ENCODE data around the gene PWWP2B. TPM values are rescaled to one million over a fixed set of nuclear protein-coding genes. Genes with fewer than 3 reads are reported as not detected.

The PWWP2B gene
- total RNA-seq = 10 to 100 TPM; 14.5 to 35.4 (median 27.3) TPM

GRCh38 chr10:132397036-132397541 is at the start of gene PWWP2B:
TSS of gene PWWP2B (plus strand) at chr10:132397200. CDS start at chr10:132397227, 27 bp downstream.
- peak; percentile 59 to 63 for DNase-seq
- Histone ChIP-seq H3K9me3 (no peaks in the 10 kb centered on the region), H3K4me1 (peaks cover 45 to 57% of the 10 kb centered on the region in 2 donors), H3K36me3 (no peaks in the 10 kb centered on the region), H3K27me3 (no peaks in the 10 kb centered on the region), H3K4me3 (replicated peaks in 1 of 3) (peak within 1 kb of the TSS; percentile 18 to 95 (median 69)), H3K27ac (peak within 1 kb of the TSS; percentile 94 to 95 (median 95))
- TF ChIP-seq, protein P1, sequence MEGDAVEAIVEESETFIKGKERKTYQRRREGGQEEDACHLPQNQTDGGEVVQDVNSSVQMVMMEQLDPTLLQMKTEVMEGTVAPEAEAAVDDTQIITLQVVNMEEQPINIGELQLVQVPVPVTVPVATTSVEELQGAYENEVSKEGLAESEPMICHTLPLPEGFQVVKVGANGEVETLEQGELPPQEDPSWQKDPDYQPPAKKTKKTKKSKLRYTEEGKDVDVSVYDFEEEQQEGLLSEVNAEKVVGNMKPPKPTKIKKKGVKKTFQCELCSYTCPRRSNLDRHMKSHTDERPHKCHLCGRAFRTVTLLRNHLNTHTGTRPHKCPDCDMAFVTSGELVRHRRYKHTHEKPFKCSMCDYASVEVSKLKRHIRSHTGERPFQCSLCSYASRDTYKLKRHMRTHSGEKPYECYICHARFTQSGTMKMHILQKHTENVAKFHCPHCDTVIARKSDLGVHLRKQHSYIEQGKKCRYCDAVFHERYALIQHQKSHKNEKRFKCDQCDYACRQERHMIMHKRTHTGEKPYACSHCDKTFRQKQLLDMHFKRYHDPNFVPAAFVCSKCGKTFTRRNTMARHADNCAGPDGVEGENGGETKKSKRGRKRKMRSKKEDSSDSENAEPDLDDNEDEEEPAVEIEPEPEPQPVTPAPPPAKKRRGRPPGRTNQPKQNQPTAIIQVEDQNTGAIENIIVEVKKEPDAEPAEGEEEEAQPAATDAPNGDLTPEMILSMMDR (IDR thresholded peaks at IDR 0.05) = no peak
- TF ChIP-seq POLR2A (IDR thresholded peaks at IDR 0.05) = peak; percentile 9 to 74
- intact Hi-C loops (cut with DNase I) = no loop called here
- 0 to 1% methylated on average over 2 to 14 of the region's 86 CpGs for WGBS, 2 donors

DNA sequence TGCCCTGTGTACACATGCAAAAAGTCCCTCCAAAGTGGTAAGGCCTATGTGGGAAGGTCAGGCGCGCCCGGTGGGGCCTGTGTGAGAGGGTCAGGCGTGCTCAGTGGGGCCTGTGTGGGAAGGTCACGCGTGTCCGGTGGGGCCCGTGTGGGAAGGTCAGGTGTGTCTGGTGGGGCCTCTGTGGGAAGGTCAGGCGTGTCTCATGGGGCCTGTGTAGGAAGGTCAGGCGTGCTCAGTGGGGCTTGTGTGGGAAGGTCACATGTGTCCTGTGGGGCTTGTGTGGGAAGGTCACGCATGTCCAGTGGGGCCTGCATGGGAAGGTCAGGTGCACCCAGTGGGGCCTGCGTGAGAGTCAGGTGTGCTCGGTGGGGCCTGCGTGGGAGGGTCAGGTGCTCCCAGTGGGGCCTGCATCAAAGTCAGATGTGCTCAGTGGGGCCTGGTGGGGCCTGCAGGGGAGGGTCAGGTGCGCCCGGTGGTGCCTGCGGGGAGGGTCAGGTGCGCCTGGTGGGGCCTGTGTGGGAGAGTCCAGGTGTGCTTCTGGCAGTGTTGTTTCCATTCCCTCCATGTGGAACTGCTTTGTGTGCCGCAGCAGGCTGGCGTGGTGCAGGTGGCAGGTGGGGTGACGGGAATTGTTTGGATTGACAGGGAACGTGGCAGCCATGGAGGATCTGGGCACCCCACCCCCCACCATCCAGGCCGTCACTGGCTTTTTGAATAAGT is 49.6 kb upstream of the PWWP2B start:
- Histone ChIP-seq H3K27ac (no peak overlapping the region), H3K4me1 (no peaks in the 10 kb centered on the region), H3K9me3 (no peaks in the 10 kb centered on the region), H3K27me3 (no peaks in the 10 kb centered on the region), H3K36me3 (peaks cover 9 to 15% of the 10 kb centered on the region in 2 donors), H3K4me3 (replicated peaks in 1 of 3) (no peak overlapping the region)
- no peak for DNase-seq
- WGBS, 2 donors = 91 to 93% methylated on average over 18 to 21 of the region's 23 CpGs
- TF ChIP-seq, protein P1 (IDR thresholded peaks at IDR 0.05) = no peak
- TF ChIP-seq POLR2A (IDR thresholded peaks at IDR 0.05) = no peak
- intact Hi-C loops (cut with DNase I) = no loop called here

DNA sequence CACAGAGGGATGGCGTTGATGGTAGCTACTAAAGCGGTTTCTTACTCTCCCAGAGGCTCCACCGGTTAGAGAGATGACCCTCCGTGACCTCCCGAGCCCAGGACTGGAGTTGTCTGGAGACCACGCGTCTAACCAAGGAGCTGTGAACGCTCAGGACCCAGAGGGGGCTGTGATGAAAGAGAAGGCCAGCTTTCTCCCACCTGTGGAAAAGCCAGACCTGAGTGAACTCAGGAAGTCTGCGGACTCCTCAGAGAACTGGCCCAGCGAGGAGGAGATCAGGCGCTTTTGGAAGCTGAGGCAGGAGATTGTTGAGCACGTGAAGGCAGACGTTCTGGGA is 49.1 kb upstream of the PWWP2B start:
- Histone ChIP-seq H3K27ac (no peak overlapping the region), H3K36me3 (peaks cover 9 to 15% of the 10 kb centered on the region in 2 donors), H3K4me1 (no peaks in the 10 kb centered on the region), H3K4me3 (replicated peaks in 1 of 3) (no peak overlapping the region), H3K9me3 (no peaks in the 10 kb centered on the region), H3K27me3 (no peaks in the 10 kb centered on the region)
- no peak for DNase-seq
- WGBS, 2 donors = 86 to 95% methylated on average over 12 to 13 of the region's 13 CpGs
- intact Hi-C loops (cut with DNase I) = no loop called here
- TF ChIP-seq, protein P1 (IDR thresholded peaks at IDR 0.05) = no peak
- no peak for TF ChIP-seq POLR2A (IDR thresholded peaks at IDR 0.05)

DNA sequence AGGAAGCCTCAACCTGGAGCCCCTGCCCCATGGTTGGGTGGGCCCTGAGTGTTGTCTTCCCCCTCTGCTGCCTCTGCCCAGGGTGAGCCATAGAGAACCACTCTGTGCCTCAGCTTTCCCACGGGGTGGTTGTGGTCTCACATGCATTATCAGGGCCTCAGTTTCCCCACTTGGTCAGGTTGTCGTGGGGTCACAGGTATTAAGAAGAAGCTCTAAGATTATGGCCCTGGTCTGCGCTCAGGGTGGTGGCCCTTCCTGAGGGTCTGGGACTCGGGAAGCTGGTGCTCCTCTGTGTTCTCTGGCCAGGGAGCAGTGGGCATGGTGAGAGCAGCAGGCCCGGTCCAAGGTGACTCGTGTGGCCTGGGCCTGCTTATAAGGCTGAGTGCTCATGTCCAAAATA is 47.2 kb upstream of the PWWP2B start:
- 92 to 94% methylated on average over 2 to 6 of the region's 6 CpGs for WGBS, 2 donors
- no peaks in the 10 kb centered on the region for H3K4me1 ChIP-seq
- H3K4me3 ChIP-seq (replicated peaks in 1 of 3) = no peak overlapping the region
- H3K9me3 ChIP-seq = no peaks in the 10 kb centered on the region
- TF ChIP-seq POLR2A (IDR thresholded peaks at IDR 0.05) = no peak
- TF ChIP-seq, protein P1 (IDR thresholded peaks at IDR 0.05) = no peak
- intact Hi-C loops (cut with DNase I) = no loop called here
- H3K36me3 ChIP-seq = peaks cover 6 to 15% of the 10 kb centered on the region in 2 donors
- no peaks in the 10 kb centered on the region for H3K27me3 ChIP-seq
- no peak for DNase-seq
- H3K27ac ChIP-seq = no peak overlapping the region

DNA sequence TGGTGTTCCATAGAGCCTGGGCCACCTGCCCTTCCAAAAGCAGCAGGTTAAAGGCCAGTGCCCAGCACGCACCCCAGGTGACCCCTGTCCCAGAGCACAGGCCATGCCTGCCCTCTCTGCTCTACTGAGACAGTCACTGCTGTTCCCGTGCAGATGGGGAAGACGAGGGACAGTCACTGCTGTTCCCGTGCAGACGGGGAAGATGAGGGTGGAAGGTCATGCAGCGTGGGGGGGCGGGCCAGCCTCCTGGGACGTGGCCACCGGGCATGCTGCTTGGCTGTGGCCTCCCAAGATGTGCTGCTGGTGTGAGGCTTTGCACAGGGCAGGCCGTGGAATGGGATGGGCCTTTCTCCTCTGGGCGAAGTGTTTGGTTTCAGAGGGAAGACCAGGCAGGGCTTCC is 46.6 kb upstream of the PWWP2B start:
- TF ChIP-seq POLR2A (IDR thresholded peaks at IDR 0.05) = no peak
- TF ChIP-seq, protein P1 (IDR thresholded peaks at IDR 0.05) = no peak
- H3K4me1 ChIP-seq = no peaks in the 10 kb centered on the region
- H3K27ac ChIP-seq = no peak overlapping the region
- no peaks in the 10 kb centered on the region for H3K27me3 ChIP-seq
- no peaks in the 10 kb centered on the region for H3K9me3 ChIP-seq
- intact Hi-C loops (cut with DNase I) = no loop called here
- no peak overlapping the region for H3K4me3 ChIP-seq (replicated peaks in 1 of 3)
- peaks cover 0 to 10% of the 10 kb centered on the region in 2 donors for H3K36me3 ChIP-seq
- WGBS, 2 donors = 84 to 90% methylated on average over 9 to 11 of the region's 11 CpGs
- DNase-seq = no peak
